GM06990 (cell line): ENCODE results near the gene IGFALS.

Source experiments
- DNase-seq: peaks from one replicate; pipeline ENCODE4 v3.0.0-alpha.2; 2011; ENCODE audit not compliant: insufficient read length; ENCODE audit errors: extremely low read depth
- H3K27me3 ChIP-seq: replicated peaks from 2 replicates; pipeline ENCODE4 v1.6.0; 2011; ENCODE audit warnings: low read length; ENCODE audit not compliant: control insufficient read depth, insufficient read depth
- H3K36me3 ChIP-seq: 2 replicates; pipeline ENCODE4 v1.5.1; 2011; ENCODE audit warnings: low read length; ENCODE audit not compliant: control insufficient read depth, insufficient read depth
- H3K4me3 ChIP-seq: replicated peaks from 2 replicates; pipeline ENCODE4 v1.5.1; 2011; ENCODE audit warnings: low read depth, mild to moderate bottlenecking, control low read depth, low read length
- CTCF ChIP-seq: IDR thresholded peaks from 2 replicates; pipeline ENCODE4 v1.5.1; 2011; ENCODE audit warnings: low read length, control low read depth, mild to moderate bottlenecking, inconsistent platforms; ENCODE audit not compliant: insufficient read depth, poor library complexity, severe bottlenecking

IGFALS gene

GRCh38 chr16:1777375-1778199 lies 15.9 kb downstream of the IGFALS start:
- no peak for TF ChIP-seq CTCF
- no peaks in the 10 kb centered on the region for H3K27me3 ChIP-seq
- DNase-seq = peak; percentile 22
- H3K4me3 ChIP-seq = no peak overlapping the region
- peaks cover 15% of the 10 kb centered on the region for H3K36me3 ChIP-seq

DNA sequence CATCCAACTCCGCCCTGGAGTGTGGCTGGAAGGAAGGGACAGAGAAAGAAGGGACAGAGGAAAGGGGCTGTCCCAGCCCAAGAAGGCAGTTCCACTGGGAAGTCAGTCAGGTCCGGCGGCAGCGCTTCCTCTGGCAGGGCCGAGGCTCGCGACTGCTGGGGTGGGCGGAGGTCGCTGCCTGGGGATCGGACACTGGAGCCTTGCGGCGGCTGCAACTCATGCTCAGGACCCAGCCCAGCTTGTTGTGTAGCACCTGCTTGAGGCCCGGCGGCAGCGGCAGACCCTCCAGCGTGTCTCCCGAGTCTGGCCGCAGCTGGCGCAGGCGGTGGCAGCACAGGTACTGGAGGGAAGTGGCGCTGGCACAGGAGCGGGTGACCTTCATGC lies 16.5 kb downstream of the IGFALS start:
- peaks cover 15% of the 10 kb centered on the region for H3K36me3 ChIP-seq
- no peaks in the 10 kb centered on the region for H3K27me3 ChIP-seq
- no peak for TF ChIP-seq CTCF
- H3K4me3 ChIP-seq = no peak overlapping the region
- peak; percentile 18 for DNase-seq

DNA sequence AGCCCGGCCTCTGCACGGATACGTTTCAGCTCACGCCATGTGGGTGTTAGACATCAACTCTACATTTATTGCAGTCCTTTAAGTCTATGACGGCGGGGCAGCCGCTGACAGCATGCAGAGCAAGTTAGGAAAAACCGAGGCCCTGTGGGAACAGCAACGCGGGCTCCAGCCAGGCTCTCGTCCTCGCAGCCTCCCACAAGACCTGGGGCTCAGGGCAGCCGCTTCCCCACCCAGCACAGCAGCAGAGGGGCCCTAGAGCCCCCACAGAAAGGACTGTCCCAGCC lies 16.9 kb downstream of the IGFALS start:
- H3K4me3 ChIP-seq = no peak overlapping the region
- H3K27me3 ChIP-seq = no peaks in the 10 kb centered on the region
- H3K36me3 ChIP-seq = peaks cover 15% of the 10 kb centered on the region
- DNase-seq = peak; percentile 13
- no peak for TF ChIP-seq CTCF

- peak; percentile 12 for DNase-seq
- peaks cover 15% of the 10 kb centered on the region for H3K36me3 ChIP-seq
- no peak overlapping the region for H3K4me3 ChIP-seq
- H3K27me3 ChIP-seq = no peaks in the 10 kb centered on the region
- no peak for TF ChIP-seq CTCF
These were observed 17.4 kb downstream of the IGFALS start for GRCh38 chr16:1775846-1776671.

- no peak overlapping the region for H3K4me3 ChIP-seq
- TF ChIP-seq CTCF = no peak
- DNase-seq = peak; percentile 11
- H3K27me3 ChIP-seq = no peaks in the 10 kb centered on the region
- peaks cover 17% of the 10 kb centered on the region for H3K36me3 ChIP-seq
These were observed 18.3 kb downstream of the IGFALS start for GRCh38 chr16:1775006-1775845.
